SU-DHL-6 (cell line): ENCODE results near the gene TNPO2.

ENCODE experiments used
- EZH2phosphoT487 ChIP-seq: fragments of 200-600 bp; sonication (generic), shearing (Covaris generic); conservative IDR thresholded peaks from 2 replicates; pipeline ENCODE4 v1.6.1; 2018; ENCODE audit warnings: mild to moderate bottlenecking, antibody characterized with exemption, low read length, moderate library complexity, mixed read lengths
- TF ChIP-seq, protein P1 (sequence below): fragments of 200-600 bp; sonication (generic); IDR thresholded peaks from one replicate; pipeline ENCODE4 v1.5.1; 2017; ENCODE audit warnings: antibody characterized with exemption, mild to moderate bottlenecking, low read length, moderate library complexity; ENCODE audit not compliant: insufficient read depth, poor library complexity, severe bottlenecking

DNA sequence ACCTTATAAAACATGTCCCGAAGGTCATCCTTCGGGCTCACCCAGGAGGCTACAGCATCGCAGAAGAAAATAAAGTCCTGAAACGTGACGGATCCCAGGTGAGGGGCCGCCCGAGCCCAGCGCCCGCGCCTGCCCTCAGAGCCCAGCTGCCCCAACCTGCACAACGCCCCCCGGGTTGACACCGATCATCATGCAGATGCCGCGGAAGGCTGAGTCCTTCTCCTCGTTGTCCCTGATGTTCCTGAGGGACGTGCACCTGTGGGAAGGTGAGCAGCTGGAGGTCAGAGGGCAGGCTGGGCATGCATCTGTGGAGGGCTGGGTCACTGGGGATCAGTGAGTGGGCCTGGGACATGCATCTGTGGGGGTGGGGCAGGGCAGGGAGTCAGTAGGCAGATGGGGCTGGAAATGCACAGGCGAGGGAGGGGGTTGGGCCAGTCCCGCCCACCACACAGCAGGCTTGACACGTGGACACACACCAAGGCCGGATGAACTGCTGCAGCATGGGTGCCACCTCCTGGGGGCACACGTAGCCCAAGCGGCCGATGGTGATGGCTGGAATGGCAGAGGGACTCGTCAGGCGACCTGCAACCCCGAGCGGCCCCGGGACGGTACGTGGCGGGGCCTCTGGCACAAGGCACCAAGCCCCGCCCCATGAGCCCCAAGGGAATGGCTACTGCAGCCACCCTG lies 22.0 kb downstream of the TNPO2 start:
- TF ChIP-seq, protein P1, sequence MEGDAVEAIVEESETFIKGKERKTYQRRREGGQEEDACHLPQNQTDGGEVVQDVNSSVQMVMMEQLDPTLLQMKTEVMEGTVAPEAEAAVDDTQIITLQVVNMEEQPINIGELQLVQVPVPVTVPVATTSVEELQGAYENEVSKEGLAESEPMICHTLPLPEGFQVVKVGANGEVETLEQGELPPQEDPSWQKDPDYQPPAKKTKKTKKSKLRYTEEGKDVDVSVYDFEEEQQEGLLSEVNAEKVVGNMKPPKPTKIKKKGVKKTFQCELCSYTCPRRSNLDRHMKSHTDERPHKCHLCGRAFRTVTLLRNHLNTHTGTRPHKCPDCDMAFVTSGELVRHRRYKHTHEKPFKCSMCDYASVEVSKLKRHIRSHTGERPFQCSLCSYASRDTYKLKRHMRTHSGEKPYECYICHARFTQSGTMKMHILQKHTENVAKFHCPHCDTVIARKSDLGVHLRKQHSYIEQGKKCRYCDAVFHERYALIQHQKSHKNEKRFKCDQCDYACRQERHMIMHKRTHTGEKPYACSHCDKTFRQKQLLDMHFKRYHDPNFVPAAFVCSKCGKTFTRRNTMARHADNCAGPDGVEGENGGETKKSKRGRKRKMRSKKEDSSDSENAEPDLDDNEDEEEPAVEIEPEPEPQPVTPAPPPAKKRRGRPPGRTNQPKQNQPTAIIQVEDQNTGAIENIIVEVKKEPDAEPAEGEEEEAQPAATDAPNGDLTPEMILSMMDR: no peak
- TF ChIP-seq EZH2phosphoT487: no peak
